GM18502 (cell line): ENCODE measurements around the gene TPRG1.

Experiments used
- ATAC-seq: cut with Tn5 transposase; IDR thresholded peaks from one replicate; pipeline ENCODE4 v1.9.1; 2021; ENCODE audit warnings: mild to moderate bottlenecking; ENCODE audit not compliant: unreplicated experiment, poor library complexity

Gene TPRG1

DNA sequence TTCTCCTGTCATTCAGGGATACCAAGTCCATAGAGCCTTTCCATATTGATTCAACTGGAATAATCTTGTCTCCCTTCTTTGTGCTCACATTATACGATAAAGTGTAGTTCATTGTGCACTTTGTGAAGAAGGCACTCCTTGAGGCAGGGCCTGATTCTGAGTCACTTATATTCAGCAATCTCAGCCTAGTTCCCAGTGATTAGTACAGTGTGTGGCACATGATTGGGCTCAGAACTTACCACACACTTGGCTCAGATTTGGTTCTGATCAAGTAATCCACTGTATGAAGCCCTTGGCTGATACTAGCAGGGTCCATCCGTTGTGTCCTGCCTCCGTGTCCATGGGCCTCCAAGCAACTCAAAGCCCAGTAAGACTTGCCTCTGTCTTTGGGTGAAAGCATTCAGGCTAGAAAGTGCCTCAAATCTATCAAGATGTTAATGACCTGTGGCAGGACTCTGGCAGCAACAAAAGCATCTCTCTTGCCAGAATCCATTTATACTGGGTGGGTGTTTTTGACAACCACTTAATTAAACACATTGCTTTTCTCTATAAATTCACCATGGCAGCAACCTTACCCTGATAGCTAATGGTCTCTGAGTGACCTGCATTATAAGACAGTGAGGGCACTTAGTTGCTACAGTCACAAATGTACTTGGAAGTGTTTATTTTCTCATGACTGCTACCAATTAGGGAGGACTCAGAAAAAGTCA is 51.3 kb downstream of the TPRG1 start:
- no peak for ATAC-seq

DNA sequence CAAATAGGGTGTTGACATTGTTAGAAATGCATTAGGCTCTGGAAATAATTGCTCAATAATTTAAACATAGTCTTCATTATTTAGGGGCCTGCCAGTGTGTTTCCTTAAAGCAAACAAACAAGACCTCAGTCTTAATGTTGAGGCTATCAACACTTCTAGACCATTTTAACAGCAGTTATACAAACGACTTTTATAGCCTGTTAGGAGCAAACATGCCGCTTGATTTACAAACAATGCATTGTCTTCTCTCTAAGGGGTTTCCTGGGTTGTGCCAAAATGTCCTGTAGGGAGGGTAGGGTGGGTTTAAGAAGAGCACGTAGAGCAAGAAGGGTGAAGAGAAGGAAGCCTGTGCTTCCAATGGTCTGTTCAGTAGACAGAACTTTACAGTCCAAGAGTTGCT is 53.7 kb downstream of the TPRG1 start:
- no peak for ATAC-seq

DNA sequence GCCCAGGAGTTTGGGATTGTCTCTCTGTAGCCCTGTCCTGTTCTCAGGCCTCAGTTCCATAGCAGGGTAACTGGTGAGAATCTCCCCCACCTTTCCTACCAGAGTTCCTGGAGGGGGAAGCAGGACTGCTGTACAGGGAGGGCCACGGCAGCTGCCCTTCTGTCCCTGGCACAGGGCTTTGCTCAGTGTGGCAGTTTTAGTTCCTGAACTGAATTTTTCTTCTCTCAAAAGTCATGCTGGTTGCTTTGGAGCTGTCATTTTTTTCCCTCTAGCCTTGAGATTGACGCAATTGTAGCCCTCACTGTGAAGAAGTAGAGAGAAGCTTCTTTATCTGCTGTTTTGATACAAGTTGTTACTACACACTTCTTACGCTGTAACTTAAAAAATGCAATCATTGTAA is 55.5 kb downstream of the TPRG1 start:
- no peak for ATAC-seq

DNA sequence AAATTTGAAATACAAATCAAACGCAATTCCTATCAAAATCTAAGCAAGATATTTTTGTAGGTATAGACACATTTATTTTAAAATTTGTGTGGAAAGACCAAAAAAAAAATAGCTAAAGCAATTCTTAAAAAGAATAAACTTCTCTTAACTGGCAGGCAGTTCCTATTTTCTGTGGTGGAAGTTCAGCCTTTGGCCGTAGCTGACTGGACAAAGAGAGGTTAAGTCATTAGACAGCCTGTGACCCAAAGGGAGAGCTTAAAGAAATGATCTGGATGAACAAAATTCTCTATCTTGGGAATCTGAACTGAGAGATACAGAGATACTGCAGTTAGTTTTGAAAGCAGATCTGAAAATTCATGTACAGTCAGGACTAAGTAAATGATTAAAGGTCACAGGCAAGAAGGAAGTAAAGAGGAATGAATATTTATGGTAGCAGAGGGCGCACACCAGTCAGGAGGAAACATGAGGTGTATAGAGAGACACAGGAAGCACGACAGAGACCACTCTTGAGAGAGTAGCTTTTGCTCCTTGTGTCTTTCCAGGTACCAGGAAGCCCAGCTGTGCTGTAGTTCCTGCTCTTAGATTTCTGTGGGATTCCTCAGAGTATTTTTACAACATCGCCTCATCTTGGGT is 57.5 kb downstream of the TPRG1 start:
- ATAC-seq = peak; percentile 52

DNA sequence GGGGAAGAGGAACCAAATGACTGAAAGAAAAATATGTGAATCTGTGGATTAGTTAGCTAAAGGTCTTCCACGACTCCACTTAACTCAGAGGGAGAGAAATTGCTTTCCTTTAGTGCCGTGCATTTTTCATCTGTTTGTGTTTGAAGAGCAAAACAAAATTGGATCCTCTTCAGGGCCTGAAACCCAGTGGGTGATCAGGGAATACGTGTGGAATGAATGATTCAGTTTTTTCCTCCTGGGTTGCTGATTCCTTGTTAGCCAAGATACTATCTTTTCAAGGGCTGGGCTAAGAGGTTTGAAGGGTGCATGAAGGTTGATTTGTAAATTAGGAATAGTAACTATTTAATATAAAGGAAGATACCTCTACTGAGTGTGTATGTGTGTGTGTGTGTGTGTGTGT is 61.0 kb downstream of the TPRG1 start:
- no peak for ATAC-seq

DNA sequence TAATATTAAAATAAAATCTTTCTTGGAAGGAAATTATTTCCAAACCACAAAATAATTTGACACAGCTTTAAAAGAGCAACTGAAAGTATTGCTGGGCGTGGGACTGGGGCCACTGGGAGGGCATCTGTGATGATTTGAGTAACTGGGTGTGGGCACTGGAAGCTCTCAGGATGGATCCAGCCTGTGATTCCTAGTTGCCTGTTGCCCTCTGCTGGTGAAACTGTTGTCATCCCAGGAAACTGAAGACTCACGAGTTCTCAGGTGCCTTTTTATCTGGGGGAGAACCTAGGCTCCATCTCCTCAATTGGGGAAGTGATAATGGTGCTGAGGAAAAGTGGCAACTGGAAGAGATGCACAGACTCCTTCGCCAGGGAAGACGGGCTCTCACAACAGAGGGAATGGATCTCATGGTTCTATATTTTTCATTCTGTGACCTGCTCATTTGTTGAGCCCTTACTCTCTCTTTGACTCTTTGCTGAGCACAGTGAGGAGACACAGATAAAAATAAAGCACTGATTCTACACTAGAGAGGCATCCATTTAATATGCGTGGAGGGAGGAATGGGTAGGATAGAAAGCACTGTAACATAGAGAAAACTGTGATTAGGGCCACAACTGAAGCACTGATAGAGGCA is 61.6 kb downstream of the TPRG1 start:
- ATAC-seq = no peak

DNA sequence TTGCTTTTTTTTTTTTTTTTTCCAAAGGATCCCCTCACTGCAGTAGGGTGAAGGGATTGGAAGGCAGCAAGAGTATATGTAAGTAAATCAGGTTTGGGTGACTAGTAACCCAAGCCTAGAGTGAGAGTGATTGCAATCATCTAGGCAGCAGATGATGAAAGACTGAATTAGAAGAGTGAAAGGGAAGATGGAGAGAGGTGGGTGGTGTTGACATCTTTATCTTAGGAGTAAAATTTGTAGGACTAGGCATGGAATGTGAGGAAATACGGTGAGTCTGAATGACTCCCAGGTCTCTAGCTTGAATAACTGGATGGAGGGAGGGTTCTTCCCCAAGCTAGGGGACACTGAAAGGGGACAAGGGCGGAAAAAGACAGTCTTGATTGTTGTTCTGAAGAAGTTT is 63.4 kb downstream of the TPRG1 start:
- no peak for ATAC-seq

DNA sequence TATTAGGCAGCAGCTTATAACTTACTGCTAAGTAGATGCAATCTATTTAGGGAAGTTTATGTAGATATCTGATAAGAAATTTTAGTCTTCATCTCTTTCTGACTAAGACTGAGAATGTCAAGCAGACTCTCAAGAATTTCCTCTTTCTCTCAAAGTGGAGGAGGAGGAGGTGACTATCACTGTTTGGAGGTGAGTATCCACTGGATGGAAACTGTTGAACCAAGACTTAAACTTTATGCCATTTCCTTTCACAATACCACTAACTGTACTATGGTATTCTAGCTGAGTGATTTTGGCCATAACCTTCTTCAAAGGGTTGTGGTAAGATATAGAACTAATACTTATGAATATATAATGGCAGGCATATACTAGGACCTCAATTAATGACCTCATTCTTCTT is 64.6 kb downstream of the TPRG1 start:
- peak; percentile 84 for ATAC-seq

DNA sequence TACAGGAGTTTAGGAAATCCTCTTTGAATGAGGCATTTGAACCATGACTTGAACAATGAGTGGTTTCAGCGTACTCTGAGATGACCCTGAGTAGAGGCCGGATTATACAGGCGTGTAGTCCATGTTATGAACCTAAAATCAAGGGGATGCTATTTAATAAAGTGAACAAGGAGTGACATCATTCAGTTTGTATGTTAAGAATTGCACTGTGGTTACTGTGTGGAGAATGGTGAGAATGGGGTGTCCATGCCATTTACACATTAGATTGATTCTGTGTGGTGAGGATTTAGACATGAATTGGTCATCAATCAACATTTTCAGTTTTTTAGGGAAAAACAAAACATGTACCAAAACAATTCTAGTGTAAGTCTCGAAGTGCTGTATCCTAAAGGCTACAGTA is 65.8 kb downstream of the TPRG1 start:
- ATAC-seq = no peak

DNA sequence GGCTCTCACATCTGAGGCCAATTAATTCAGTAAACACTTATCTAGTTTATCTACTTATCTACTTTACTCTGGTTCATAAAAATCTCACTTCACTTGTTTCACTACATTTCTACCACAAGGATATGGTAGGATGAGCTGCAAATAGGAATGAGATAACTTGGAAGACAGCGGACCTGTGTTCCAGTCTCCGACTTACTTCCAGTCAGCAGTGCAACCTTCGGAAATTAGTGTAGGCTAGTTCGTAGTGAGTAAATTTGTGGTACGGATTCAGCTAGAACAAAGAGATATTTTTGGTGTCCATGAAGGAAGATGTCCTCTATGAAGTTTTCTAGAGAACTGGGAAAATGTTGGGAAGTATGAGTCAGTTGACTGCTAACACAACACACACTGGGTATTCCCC is 66.3 kb downstream of the TPRG1 start:
- ATAC-seq = no peak

DNA sequence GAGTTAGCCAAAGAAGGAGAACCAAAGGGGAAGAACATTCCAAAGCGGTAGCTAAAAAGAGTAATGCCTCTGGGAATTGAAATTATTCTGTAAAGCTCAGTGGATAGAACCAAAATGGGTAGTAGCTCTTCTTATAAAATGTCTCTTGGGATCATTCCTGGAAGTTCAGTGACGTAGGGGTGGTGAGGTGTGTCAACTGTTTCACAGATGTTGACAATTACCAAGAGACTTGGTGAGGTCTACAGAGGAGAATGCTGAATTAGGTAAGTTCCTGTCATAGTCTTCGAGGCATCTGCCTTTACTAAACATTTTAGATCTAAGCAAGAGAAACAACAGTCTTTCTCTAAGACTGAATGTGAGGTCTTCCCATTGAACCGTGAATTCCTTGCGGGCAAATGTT is 67.8 kb downstream of the TPRG1 start:
- ATAC-seq = no peak

DNA sequence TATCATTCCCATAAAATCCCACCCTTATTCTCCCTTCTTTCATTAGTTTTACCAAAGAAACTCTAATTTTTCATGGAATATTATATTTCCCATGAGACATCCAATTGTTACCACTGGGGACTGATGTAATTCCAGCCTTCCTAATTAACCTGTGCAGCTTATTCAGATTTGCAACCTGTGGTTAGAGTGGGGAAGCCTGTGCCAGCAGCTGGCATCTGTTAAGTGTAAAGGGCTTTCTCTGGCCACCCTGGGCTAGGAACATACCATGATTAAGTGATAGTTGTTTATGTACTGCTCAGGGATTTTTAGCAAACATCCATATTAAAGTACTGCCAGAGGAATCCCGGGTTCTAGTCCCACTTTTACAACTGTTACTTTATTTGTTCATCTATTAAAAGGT is 78.2 kb downstream of the TPRG1 start:
- no peak for ATAC-seq

DNA sequence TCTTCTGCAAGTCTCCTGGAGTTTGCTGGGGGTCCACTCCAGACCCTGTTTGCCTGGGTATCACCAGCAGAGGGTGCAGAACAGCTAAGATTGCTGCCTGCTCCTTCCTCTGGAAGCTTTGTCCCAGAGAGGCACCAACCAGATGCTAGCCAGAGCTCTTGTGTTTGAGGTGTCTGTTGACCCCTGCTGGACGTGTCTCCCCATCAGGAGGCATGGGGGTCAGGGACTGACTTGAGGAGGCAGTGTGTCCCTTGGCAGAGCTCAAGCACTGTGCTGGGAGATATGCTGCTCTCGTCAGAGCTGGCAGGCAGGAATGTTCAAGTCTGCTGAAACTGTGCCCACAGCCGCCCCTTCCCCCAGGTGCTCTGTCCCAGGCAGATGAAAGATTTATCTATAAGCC is 86.5 kb downstream of the TPRG1 start:
- ATAC-seq = no peak

DNA sequence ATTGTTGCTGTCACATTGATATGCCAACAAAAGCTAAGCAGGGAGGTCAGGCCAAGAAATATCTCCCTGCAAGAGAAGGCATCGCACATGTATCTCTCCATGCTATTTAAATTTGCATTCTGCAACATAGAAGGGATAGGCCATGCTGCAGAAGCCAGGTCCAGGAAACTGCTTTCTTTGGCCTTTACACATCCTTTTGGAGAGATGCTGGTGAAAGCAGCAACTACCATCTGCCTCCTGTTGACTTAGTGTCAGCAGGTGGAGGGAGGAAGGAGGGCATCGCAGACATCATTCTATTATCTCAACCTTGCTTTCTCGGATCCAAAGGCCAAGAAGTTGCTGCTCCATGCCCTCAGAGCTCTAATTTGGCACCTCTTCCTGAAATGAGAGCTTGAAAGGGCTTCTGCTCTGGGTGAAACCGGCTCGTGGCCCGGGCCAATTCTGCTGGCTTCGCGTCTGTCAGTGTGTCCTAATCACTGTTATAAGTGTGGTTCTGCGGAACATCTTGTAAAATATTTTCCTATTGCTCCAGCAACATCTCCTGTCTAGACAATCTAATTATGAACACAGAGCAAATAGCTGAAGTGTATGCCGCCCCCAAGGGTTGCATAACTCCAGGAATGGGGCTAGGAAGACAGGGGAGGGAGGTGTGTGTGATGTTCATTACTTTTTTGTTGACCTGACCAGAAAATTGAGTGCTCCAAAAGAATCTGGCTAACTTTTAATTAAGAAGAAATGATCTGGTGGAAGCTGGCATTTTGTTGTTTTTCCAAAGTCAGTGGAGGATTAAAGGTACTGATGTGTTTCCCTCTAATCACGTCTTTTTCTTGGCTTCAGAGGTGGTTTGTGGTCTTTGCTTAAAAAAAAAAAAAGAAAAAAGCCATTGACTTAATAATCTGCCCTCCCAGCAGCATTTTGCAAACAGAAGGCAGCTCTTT is 89.1 kb downstream of the TPRG1 start:
- no peak for ATAC-seq

DNA sequence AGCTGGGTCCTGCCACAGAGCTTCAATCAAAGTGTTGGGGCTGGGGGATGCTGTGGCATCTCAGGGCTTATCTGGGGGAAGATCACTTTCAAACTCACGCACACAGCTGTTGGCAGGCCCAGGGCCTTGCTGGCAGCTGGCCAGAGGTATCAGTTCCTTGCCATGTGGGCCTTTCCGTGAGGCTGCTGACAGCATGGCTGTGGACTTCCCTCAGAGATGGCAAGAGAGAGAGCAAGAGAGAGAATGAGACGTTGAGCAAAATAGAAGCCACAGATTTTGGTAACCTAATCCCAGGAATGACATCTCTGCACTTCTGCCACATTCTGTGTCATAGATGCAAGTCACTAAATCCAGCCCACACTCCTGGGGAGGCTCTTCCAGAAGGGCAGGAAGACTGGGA is 91.0 kb downstream of the TPRG1 start:
- peak; percentile 73 for ATAC-seq

DNA sequence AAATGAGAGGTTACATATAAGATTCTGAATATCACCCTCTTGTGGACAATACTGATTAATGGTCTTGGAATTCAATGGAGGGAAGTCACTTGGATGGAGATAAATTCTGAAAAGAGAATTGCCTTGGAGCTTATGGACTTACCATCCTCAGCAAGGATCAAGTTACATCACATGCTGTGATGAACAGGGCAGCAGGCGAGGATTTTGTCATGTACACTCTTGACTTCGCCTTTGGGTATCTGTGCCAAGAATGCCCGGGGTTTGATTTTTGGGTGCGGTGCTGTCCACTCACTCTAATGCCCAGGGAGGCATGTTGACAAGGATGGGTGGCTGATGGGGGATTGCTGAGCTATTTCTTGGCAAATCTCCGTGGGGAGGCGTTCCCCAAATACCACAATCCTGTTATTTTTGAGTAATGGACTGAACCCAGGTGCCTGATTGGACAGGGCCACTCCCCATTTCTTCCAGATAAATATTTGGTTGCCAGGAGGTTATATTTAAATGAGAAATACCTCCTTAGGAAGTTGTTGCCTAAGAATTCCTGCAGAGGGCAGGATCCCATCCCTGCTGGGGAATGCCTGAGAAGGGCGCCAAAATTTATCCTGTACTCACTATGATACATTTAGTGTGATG is 96.3 kb downstream of the TPRG1 start:
- ATAC-seq = no peak

DNA sequence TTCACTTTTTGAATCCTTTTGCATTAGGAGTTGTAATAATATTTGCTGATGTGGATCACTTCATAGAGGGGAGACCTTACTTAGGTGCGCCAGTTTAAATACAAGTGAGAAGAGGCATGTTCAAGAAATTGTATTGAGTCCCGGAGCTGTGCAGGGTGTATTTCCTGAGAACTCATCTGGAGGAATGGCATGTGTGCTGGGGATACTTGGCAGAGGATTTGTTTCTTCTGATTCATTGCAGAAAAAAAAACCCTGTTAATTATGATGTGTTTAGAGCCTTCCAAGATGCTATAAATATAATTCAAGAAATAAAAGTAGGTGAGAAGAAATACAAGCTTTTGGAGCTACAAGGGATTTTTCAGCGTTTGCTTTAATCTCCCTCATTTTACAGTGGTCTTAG is 97.6 kb downstream of the TPRG1 start:
- no peak for ATAC-seq

DNA sequence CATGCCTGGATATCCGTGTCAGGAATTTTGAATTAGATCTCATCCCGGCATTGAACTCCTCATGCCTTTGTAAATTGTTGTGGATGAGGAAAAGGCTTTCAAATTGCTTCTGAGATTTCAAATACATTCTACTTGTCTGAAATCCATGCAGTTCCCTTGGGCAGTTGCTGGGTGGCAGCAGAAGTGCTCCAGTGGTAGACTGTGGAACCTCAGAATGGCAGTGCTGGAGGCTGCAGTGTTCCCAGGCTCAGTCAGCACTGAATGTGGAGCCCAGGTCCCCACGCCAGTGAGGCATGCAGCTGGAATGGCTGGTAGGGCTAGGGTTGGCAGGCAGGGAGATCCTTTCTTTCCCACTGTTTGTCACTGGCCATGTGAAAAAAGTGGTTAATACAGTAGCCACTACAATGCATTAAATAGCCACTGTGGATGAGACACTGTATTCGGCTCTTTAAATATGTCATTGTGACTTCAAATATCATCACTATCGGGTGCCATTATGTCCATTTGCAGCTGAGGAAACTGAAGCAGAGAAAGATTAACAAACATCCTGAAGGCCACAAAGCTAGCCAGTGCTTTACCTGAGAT is 98.6 kb downstream of the TPRG1 start:
- ATAC-seq = peak; percentile 82

DNA sequence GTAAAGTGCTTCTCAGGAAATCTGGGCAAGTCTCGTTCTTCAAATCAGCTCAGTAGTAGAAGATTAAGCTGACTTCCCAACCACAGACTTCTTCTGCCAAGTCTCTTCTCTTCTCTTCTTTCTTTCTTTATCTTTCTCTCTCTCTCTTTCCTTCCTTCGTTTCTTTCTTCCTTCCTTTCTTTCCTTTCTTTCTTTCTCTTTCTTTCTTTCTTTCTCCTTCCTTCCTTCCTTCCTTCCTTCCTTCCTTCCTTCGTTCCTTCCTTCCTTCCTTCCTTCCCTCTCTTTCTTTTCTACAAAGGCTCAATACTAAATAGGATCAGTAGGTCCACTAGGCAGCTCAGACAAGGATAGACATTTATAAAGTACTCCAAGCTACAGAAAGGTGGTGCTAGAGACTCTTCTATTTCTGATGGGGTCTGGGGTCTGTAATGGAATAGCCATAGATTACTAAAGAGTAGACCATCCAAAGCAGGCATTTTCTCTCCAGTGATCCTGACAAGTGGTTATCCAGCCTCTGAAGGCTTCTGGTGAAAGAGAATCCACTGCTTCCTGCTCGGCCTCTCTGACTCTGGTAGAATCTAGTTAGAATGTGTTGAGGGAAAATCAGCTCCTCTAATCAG is 100.8 kb downstream of the TPRG1 start:
- no peak for ATAC-seq

DNA sequence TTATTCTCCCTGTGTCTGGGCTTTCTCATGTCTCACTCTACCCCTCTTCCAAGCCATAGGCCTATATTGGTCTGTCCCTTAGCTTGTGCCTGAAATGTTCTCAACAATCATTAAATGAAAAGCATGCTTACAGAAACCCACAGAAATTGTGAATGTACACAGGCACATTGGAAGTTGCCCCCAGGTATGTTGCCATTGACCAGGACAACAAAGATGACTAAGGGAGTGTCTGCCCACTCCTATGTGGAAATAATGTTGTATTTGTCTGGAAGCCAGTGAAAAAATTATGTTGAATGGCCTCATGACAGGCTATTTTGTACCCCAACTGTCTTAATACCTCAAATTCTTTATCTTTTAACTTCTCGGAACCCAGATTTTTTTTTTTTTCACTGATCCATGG is 102.0 kb downstream of the TPRG1 start:
- no peak for ATAC-seq
